Adrenal gland (tissue), 12 donors: ENCODE data around the gene CDC40. TPM values are rescaled to one million over a fixed set of nuclear protein-coding genes. Genes with fewer than 3 reads are reported as not detected.
"Not testable (repeated sequence)": the region's sequence is repeated elsewhere in the genome, so short reads cannot be mapped to it uniquely, and the experiment has no call there.

ENCODE experiments used
- DNase-seq, 7 donors: peaks; one replicate each; pipeline ENCODE4 v3.0.0-alpha.2; 2019 to 2020
- H3K27ac ChIP-seq, 5 donors: fragments of 200-600 bp; sonication (generic) in 4 of 5; 1 replicate in 3 of 5; 2 replicates in 2 of 5; pipeline versions ENCODE4 v1.5.1 to v1.8.0; 2016 to 2020; ENCODE audit warnings: mild to moderate bottlenecking in 1 of 5
- H3K27me3 ChIP-seq: fragments of 200-600 bp; 2 replicates; pipeline ENCODE4 v1.8.0; 2021
- H3K36me3 ChIP-seq, 2 donors: fragments of 200-600 bp; replicated peaks in 1 of 2; 1 replicate in 1 of 2; 2 replicates in 1 of 2; pipeline versions ENCODE4 v1.5.1 to v1.8.0; 2018 to 2022
- H3K4me1 ChIP-seq, 2 donors: fragments of 200-600 bp; replicated peaks in 1 of 2; 1 replicate in 1 of 2; 2 replicates in 1 of 2; pipeline versions ENCODE4 v1.5.1 to v1.8.0; 2018 to 2021
- H3K4me3 ChIP-seq, 4 donors: fragments of 200-600 bp; sonication (generic) in 3 of 4; one replicate each; pipeline ENCODE4 v1.5.1; 2016 to 2018
- H3K9me3 ChIP-seq, 3 donors: fragments of 200-600 bp; sonication (generic) in 1 of 3; replicated peaks in 1 of 3; 1 replicate in 2 of 3; 2 replicates in 1 of 3; pipeline versions ENCODE4 v1.5.1 to v1.8.0; 2016 to 2021
- POLR2A ChIP-seq, 2 donors: fragments of 450-650 bp; IDR thresholded peaks; one replicate each; pipeline ENCODE4 v1.6.1; 2017; ENCODE audit warnings: antibody characterized with exemption in 2 of 2, mild to moderate bottlenecking in 2 of 2, moderate library complexity in 1 of 2
- WGBS, 4 donors: extraction: QIAGEN DNeasy Blood & Tissue Kit in 2 of 4; methylation state at CpG; one replicate each; pipeline versions ENCODE4 v1.1.5 to v1.1.7; 2013 to 2017; 5-methylcytosine and 5-hydroxymethylcytosine counted together
- intact Hi-C, 2 donors: fragments of 100-400 bp; cut with DNase I; formaldehyde crosslinking; loops; one replicate each; pipeline versions ENCODE4 v1.14.1 to v1.15.0; 2022 to 2023
- polyA plus RNA-seq, 3 donors: library from polyadenylated mRNA; stranded (reverse); fragments of 200-250 nt in 2 of 3; fragments of 350-450 nt in 1 of 3; fragmentation: Illumina TruSeq in 1 of 3; extraction: RNeasy Lipid Tissue Mini Kit (QIAGEN cat#74804) in 1 of 3; gene quantifications; one replicate each; pipeline ENCODE4 v1.2.3, GENCODE V29; 2013 to 2014
- total RNA-seq, 9 donors: library from RNA; depleted of rRNA in 4 of 9; stranded (reverse); fragments of >200 nt in 4 of 9; fragments of 120-200 nt in 1 of 9; fragmentation: NEBNext Ultra II Directional in 1 of 9; extraction: Animal tissue kit (Norgen Biotek cat#: 25700) in 1 of 9; gene quantifications; one replicate each; pipeline versions ENCODE4 v1.1.0 to v1.2.4, GENCODE V29; 2013 to 2023
- TF ChIP-seq, protein P1 (sequence below), 6 experiments: fragments of 450-650 bp in 4 of 6; fragments of 200-600 bp in 2 of 6; sonication (generic) in 1 of 6; IDR thresholded peaks; 1 replicate in 5 of 6; 2 replicates in 1 of 6; pipeline versions ENCODE4 v1.5.1 to v1.8.0; 2016 to 2021; ENCODE audit warnings: antibody characterized with exemption in 6 of 6, mild to moderate bottlenecking in 2 of 6, moderate library complexity in 1 of 6
- donor health status: healthy with polysubstance abuse.
- donor health status: Bipolar disorder and iron deficiency.
- donor health status: DM: yes; HTN: yes; CAD: no.
- donor health status: DM: no; HTN: no; CAD: no.
- donor health status: DM: no; HTN: no; CAD: no.
- donor health status: DM: yes; HTN: yes; CAD: no.

The CDC40 gene
- total and polyA plus RNA-seq, 12 donors: 5.3 to 46.9 (median 29.0) TPM

DNA sequence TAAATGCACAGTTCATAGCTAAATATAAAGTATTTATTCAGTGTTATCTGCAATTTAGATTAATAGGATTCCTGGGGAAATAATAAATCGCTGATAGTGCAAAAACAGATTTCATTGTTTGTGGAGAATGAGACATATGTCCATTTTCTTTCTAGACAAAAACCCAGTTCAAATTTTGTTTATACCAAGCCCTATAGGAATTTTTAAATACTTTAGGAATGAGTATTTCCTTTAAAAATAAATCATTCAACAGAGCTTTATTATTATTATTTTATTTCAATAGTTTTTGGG is 91.5 kb downstream of the CDC40 start:
- no peak overlapping the region for H3K27ac ChIP-seq
- no peaks in the 10 kb centered on the region for H3K9me3 ChIP-seq
- H3K27me3 ChIP-seq: no peaks in the 10 kb centered on the region
- no peaks in the 10 kb centered on the region for H3K36me3 ChIP-seq
- H3K4me1 ChIP-seq: no peaks in the 10 kb centered on the region
- DNase-seq: no peak
- TF ChIP-seq, protein P1, sequence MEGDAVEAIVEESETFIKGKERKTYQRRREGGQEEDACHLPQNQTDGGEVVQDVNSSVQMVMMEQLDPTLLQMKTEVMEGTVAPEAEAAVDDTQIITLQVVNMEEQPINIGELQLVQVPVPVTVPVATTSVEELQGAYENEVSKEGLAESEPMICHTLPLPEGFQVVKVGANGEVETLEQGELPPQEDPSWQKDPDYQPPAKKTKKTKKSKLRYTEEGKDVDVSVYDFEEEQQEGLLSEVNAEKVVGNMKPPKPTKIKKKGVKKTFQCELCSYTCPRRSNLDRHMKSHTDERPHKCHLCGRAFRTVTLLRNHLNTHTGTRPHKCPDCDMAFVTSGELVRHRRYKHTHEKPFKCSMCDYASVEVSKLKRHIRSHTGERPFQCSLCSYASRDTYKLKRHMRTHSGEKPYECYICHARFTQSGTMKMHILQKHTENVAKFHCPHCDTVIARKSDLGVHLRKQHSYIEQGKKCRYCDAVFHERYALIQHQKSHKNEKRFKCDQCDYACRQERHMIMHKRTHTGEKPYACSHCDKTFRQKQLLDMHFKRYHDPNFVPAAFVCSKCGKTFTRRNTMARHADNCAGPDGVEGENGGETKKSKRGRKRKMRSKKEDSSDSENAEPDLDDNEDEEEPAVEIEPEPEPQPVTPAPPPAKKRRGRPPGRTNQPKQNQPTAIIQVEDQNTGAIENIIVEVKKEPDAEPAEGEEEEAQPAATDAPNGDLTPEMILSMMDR (IDR thresholded peaks at IDR 0.05): no peak
- no peak for TF ChIP-seq POLR2A (IDR thresholded peaks at IDR 0.05)
- intact Hi-C loops: no loop called here
- 81 to 95% (median 92%) methylated on average over 1 of the region's 1 CpG for WGBS, 4 donors
- H3K4me3 ChIP-seq: no peak overlapping the region

DNA sequence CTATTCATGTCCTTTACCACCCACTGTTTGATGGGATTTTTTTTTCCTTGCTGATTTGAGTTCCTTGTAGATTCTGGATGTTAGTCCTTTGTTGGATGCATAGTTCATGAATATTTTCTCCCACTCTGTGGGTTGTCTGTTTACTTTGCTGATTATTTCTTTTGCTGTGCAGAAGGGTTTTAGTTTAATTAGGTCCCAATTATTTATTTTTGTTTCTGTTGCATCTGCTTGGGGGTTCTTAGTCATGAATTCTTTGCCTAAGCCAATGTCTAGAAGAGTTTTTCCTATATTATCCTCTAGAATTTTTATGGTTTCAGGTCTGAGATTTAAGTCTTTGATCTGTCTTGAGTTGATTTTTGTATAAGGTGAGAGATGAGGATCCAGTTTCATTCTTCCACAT is 92.6 kb downstream of the CDC40 start:
- H3K36me3 ChIP-seq, H3K9me3 ChIP-seq, H3K4me1 ChIP-seq, DNase-seq, intact Hi-C loops, H3K4me3 ChIP-seq, H3K27me3 ChIP-seq, H3K27ac ChIP-seq: not testable (repeated sequence)

DNA sequence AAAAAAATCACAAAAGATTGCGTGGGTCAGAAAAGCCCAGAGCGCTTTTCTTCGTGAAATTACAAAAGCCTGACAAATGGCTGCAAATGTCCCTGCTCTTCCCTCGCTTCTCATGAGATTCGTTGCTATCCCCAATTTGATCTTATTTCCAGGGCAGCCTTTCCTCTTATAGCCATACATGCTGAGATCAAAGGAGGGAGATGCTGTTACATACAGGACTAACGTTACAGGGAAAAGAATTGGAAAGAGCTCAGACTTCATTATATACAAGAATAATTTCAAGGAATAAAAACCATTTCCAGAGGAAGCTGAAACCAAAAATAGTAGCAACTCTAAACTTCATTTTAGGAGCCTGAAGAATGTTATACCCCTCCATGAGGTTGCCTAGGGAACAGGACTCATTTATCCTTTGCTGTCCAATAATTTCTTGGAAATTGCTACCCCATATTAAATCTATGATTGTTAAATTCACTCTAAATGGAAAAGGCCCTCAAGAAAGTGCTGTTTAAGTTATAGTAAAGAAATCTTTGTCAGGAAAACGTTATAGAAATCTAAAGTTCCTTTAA is 97.0 kb downstream of the CDC40 start:
- no peaks in the 10 kb centered on the region for H3K4me1 ChIP-seq
- H3K9me3 ChIP-seq: no peaks in the 10 kb centered on the region
- no peak for DNase-seq
- 63 to 76% (median 74%) methylated on average over 7 of the region's 7 CpGs for WGBS, 4 donors
- intact Hi-C loops: no loop called here
- TF ChIP-seq, protein P1 (IDR thresholded peaks at IDR 0.05): no peak
- TF ChIP-seq POLR2A (IDR thresholded peaks at IDR 0.05): no peak
- H3K4me3 ChIP-seq: no peak overlapping the region
- H3K27ac ChIP-seq: no peak overlapping the region
- H3K36me3 ChIP-seq: no peaks in the 10 kb centered on the region
- no peaks in the 10 kb centered on the region for H3K27me3 ChIP-seq

Other genes starting within 250 kb of the CDC40 start
- gene GPR6, start 202.1 kb upstream of the CDC40 start, total RNA-seq: not detected
- gene GPR6, start 202.1 kb upstream of the CDC40 start, polyA plus RNA-seq: not detected
- gene WASF1, start 757 bp upstream of the CDC40 start, total RNA-seq: 10 to 100 TPM in 3 of 9 donors, 1 to 10 TPM in 6; 4.7 to 13.0 (median 8.7) TPM
- 10 to 100 TPM in 2 of 3 donors, 1 to 10 TPM in 1; 8.2 to 23.7 (median 16.2) TPM for gene WASF1, start 757 bp upstream of the CDC40 start, polyA plus RNA-seq
- gene METTL24, start 177.9 kb downstream of the CDC40 start, total RNA-seq: 1 to 10 TPM in 8 of 9 donors, not detected in 1; 1.1 to 5.0 (median 3.0) TPM
- gene METTL24, start 177.9 kb downstream of the CDC40 start, polyA plus RNA-seq: under 1 TPM; 0.20 to 0.97 (median 0.90) TPM
- gene DDO, start 235.1 kb downstream of the CDC40 start, total RNA-seq: 10 to 100 TPM in 5 of 9 donors, 1 to 10 TPM in 4; 4.4 to 19.1 (median 10.8) TPM
- 10 to 100 TPM in 1 of 3 donors, 1 to 10 TPM in 2; 5.1 to 13.4 (median 5.8) TPM for gene DDO, start 235.1 kb downstream of the CDC40 start, polyA plus RNA-seq